Subcutaneous abdominal adipose tissue (tissue), 5 donors: Measurements from ENCODE around the gene HTR7.

Experiments
- H3K27ac ChIP-seq: one replicate; pipeline ENCODE4 v1.7.0; 2013; ENCODE audit warnings: low read depth, mild to moderate bottlenecking, inconsistent platforms, low read length, moderate library complexity
- H3K27me3 ChIP-seq, 5 donors: one replicate each; pipeline ENCODE4 v1.7.0; 2013; ENCODE audit warnings: low read length in 5 of 5, inconsistent platforms in 1 of 5; ENCODE audit not compliant: control insufficient read depth in 5 of 5, insufficient read depth in 4 of 5
- H3K36me3 ChIP-seq, 5 donors: one replicate each; pipeline ENCODE4 v1.7.0; 2013; ENCODE audit warnings: low read length in 5 of 5; ENCODE audit not compliant: control insufficient read depth in 5 of 5, insufficient read depth in 5 of 5
- H3K4me1 ChIP-seq, 5 donors: one replicate each; pipeline ENCODE4 v1.7.0; 2013; ENCODE audit warnings: low read length in 5 of 5, mild to moderate bottlenecking in 3 of 5, moderate library complexity in 1 of 5; ENCODE audit not compliant: control insufficient read depth in 5 of 5, insufficient read depth in 5 of 5
- H3K4me3 ChIP-seq, 5 donors: one replicate each; pipeline ENCODE4 v1.7.0; 2013; ENCODE audit warnings: low read length in 5 of 5, low read depth in 1 of 5
- H3K9ac ChIP-seq, 5 donors: one replicate each; pipeline ENCODE4 v1.7.0; 2013; ENCODE audit warnings: low read length in 5 of 5, mild to moderate bottlenecking in 4 of 5, moderate library complexity in 3 of 5
- H3K9me3 ChIP-seq, 5 donors: one replicate each; pipeline ENCODE4 v1.7.0; 2013; ENCODE audit warnings: low read length in 5 of 5; ENCODE audit not compliant: control insufficient read depth in 5 of 5
- donor health status: healthy.
- donor health status: healthy.
- donor health status: healthy.
- donor health status: healthy.
- donor health status: healthy.

HTR7 gene

GRCh38 chr10:90722832-90723231 lies 135.0 kb downstream of the HTR7 start:
- no peak overlapping the region for H3K27ac ChIP-seq
- H3K4me3 ChIP-seq: no peak overlapping the region
- no peaks in the 10 kb centered on the region for H3K4me1 ChIP-seq
- no peak overlapping the region for H3K9ac ChIP-seq
- H3K27me3 ChIP-seq: no peaks in the 10 kb centered on the region
- H3K36me3 ChIP-seq: no peaks in the 10 kb centered on the region
- no peaks in the 10 kb centered on the region for H3K9me3 ChIP-seq

- H3K27me3 ChIP-seq: no peaks in the 10 kb centered on the region
- H3K9ac ChIP-seq: no peak overlapping the region
These were observed 139.7 kb downstream of the HTR7 start for GRCh38 chr10:90718182-90718581.

GRCh38 chr10:90712529-90712928 lies 145.3 kb downstream of the HTR7 start:
- Histone ChIP-seq H3K36me3 (no peaks in the 10 kb centered on the region), H3K9me3 (no peaks in the 10 kb centered on the region), H3K4me1 (no peaks in the 10 kb centered on the region), H3K27ac (no peak overlapping the region), H3K27me3 (no peaks in the 10 kb centered on the region), H3K9ac (no peak overlapping the region), H3K4me3 (no peak overlapping the region)

More at GRCh38 chr10:90718182-90718581, 139.7 kb downstream of the HTR7 start:
- Histone ChIP-seq H3K4me3 (no peak overlapping the region), H3K27ac (no peak overlapping the region), H3K4me1 (no peaks in the 10 kb centered on the region), H3K36me3 (no peaks in the 10 kb centered on the region), H3K9me3 (no peaks in the 10 kb centered on the region)

GRCh38 chr10:90709727-90710126 lies 148.1 kb downstream of the HTR7 start:
- H3K4me1 ChIP-seq: no peaks in the 10 kb centered on the region
- no peak overlapping the region for H3K4me3 ChIP-seq
- no peak overlapping the region for H3K27ac ChIP-seq
- H3K36me3 ChIP-seq: no peaks in the 10 kb centered on the region
- H3K27me3 ChIP-seq: no peaks in the 10 kb centered on the region
- no peak overlapping the region for H3K9ac ChIP-seq
- H3K9me3 ChIP-seq: no peaks in the 10 kb centered on the region

- Histone ChIP-seq H3K27me3 (no peaks in the 10 kb centered on the region), H3K4me1 (no peaks in the 10 kb centered on the region), H3K9ac (no peak overlapping the region), H3K9me3 (no peaks in the 10 kb centered on the region), H3K36me3 (no peaks in the 10 kb centered on the region), H3K27ac (no peak overlapping the region), H3K4me3 (no peak overlapping the region)
These were observed 150.2 kb downstream of the HTR7 start for GRCh38 chr10:90707657-90708056.

GRCh38 chr10:90701428-90701827 lies 156.4 kb downstream of the HTR7 start:
- H3K27me3 ChIP-seq: no peaks in the 10 kb centered on the region
- H3K9ac ChIP-seq: no peak overlapping the region
- no peaks in the 10 kb centered on the region for H3K9me3 ChIP-seq
- no peaks in the 10 kb centered on the region for H3K4me1 ChIP-seq
- no peaks in the 10 kb centered on the region for H3K36me3 ChIP-seq
- H3K27ac ChIP-seq: no peak overlapping the region
- H3K4me3 ChIP-seq: no peak overlapping the region

- H3K4me3 ChIP-seq: no peak overlapping the region
- H3K9me3 ChIP-seq: peaks cover 0 to 4% (median 0%) of the 10 kb centered on the region in 5 donors
- H3K9ac ChIP-seq: no peak overlapping the region
- no peaks in the 10 kb centered on the region for H3K36me3 ChIP-seq
- no peaks in the 10 kb centered on the region for H3K4me1 ChIP-seq
- no peak overlapping the region for H3K27ac ChIP-seq
- no peaks in the 10 kb centered on the region for H3K27me3 ChIP-seq
These were observed 161.7 kb downstream of the HTR7 start for GRCh38 chr10:90695915-90696676.
